Endothelial cell of umbilical vein (primary cell): ENCODE measurements around the gene FSTL4.

Experiments used
- CTCF ChIP-seq, 2 donors: IDR thresholded peaks; 1 replicate in 1 of 2; 2 replicates in 1 of 2; pipeline ENCODE4 v1.5.1; 2011; ENCODE audit warnings: low read length in 2 of 2, mild to moderate bottlenecking in 2 of 2, moderate library complexity in 2 of 2, control low read depth in 1 of 2, inconsistent platforms in 1 of 2, low read depth in 1 of 2; ENCODE audit not compliant: insufficient read depth in 1 of 2; ENCODE audit errors: extremely low read depth in 1 of 2
- EZH2 ChIP-seq: IDR thresholded peaks from 2 replicates; pipeline ENCODE4 v1.6.1; 2012; ENCODE audit warnings: borderline replicate concordance, low read depth, mild to moderate bottlenecking, moderate library complexity, low read length, inconsistent platforms; ENCODE audit not compliant: severe bottlenecking
- MAX ChIP-seq: IDR thresholded peaks from 2 replicates; pipeline ENCODE4 v1.6.1; 2011; ENCODE audit not compliant: insufficient read depth, insufficient read length
- MYC ChIP-seq: IDR thresholded peaks from one replicate; pipeline ENCODE4 v1.6.1; 2011; ENCODE audit warnings: mild to moderate bottlenecking, low read depth, low read length
- POLR2A ChIP-seq: IDR thresholded peaks from 2 replicates; pipeline ENCODE4 v1.6.1; 2012; ENCODE audit warnings: low read depth, mild to moderate bottlenecking, control low read depth, low read length

GRCh38 chr5:133222040-133222439, 390.3 kb downstream of the FSTL4 start:
- TF ChIP-seq CTCF (IDR thresholded peaks at IDR 0.05; ENCODE audit: extremely low read depth in 1 of 2, insufficient read depth in 1 of 2, low read depth in 1 of 2, low read length in 2 of 2) (no peak), POLR2A (no peak), EZH2 (no peak), MYC (no peak), MAX (no peak)
